AG10803 (cell line): ENCODE data around the gene UFM1.
A peak's percentile ranks its signal among the peaks of the same experiment; 100 is the strongest.
"Not testable (repeated sequence)": the region's sequence is repeated elsewhere in the genome, so short reads cannot be mapped to it uniquely, and the experiment has no call there.

Source experiments
- DNase-seq: peaks from one replicate; pipeline ENCODE4 v3.0.0; 2010; ENCODE audit warnings: low read depth
- H3K4me3 ChIP-seq: 2 replicates; pipeline ENCODE4 v1.5.1; 2011; ENCODE audit warnings: mild to moderate bottlenecking, low read length, control low read depth
- CTCF ChIP-seq: conservative IDR thresholded peaks from 2 replicates; pipeline ENCODE4 v1.5.1; 2011; ENCODE audit warnings: mild to moderate bottlenecking, low read length, control low read depth, inconsistent platforms

UFM1 gene

GRCh38 chr13:38365661-38366060 is 16.0 kb downstream of the UFM1 start:
- no peak overlapping the region for H3K4me3 ChIP-seq
- DNase-seq = no peak
- TF ChIP-seq CTCF = no peak

- peak; percentile 41 for DNase-seq
- H3K4me3 ChIP-seq = no peak overlapping the region
- no peak for TF ChIP-seq CTCF
These were observed 17.4 kb downstream of the UFM1 start for GRCh38 chr13:38366954-38367645.

GRCh38 chr13:38369058-38369457 is 19.4 kb downstream of the UFM1 start:
- no peak for DNase-seq
- H3K4me3 ChIP-seq = no peak overlapping the region
- no peak for TF ChIP-seq CTCF

- DNase-seq, H3K4me3 ChIP-seq: not testable (repeated sequence)
These were observed 20.4 kb downstream of the UFM1 start for GRCh38 chr13:38370096-38370495.

- DNase-seq = no peak
- TF ChIP-seq CTCF = no peak
These were observed 23.3 kb downstream of the UFM1 start for GRCh38 chr13:38372820-38373383.

GRCh38 chr13:38376546-38376945 is 26.9 kb downstream of the UFM1 start:
- DNase-seq = peak; percentile 35
- no peak overlapping the region for H3K4me3 ChIP-seq
- TF ChIP-seq CTCF = no peak

More at GRCh38 chr13:38372820-38373383, 23.3 kb downstream of the UFM1 start:
- H3K4me3 ChIP-seq = no peak overlapping the region

- DNase-seq = no peak
- no peak overlapping the region for H3K4me3 ChIP-seq
- TF ChIP-seq CTCF = no peak
These were observed 32.2 kb downstream of the UFM1 start for GRCh38 chr13:38381890-38382289.
